ENCODE results near the gene GDI1. TPM values are rescaled to one million over a fixed set of nuclear protein-coding genes. Genes with fewer than 3 reads are reported as not detected.

The GDI1 gene
- total RNA-seq, 2 donors from 2014 or later: 120 to 165 TPM

GRCh38 chrX:154484255-154485149 is 47.5 kb downstream of the GDI1 start:
- ATAC-seq (replicated peaks): peak; percentile 61
- Mint-ChIP-seq H3K4me1 (peaks cover 8% of the 10 kb centered on the region), H3K27me3 (no peaks in the 10 kb centered on the region), H3K4me3 (peak overlapping the region; percentile 66), H3K9me3 (no peaks in the 10 kb centered on the region), H3K27ac (no peak overlapping the region), H3K36me3 (ENCODE audit: low read depth) (peaks cover 35% of the 10 kb centered on the region)

- ATAC-seq (replicated peaks): no peak
- H3K4me1 Mint-ChIP-seq: peaks cover 8% of the 10 kb centered on the region
- no peak overlapping the region for H3K27ac Mint-ChIP-seq
- peak overlapping the region; percentile 66 for H3K4me3 Mint-ChIP-seq
- H3K27me3 Mint-ChIP-seq: no peaks in the 10 kb centered on the region
- H3K9me3 Mint-ChIP-seq: no peaks in the 10 kb centered on the region
- H3K36me3 Mint-ChIP-seq (ENCODE audit: low read depth): peaks cover 35% of the 10 kb centered on the region
Observed at GRCh38 chrX:154485150-154486051, 48.4 kb downstream of the GDI1 start.

- Mint-ChIP-seq H3K4me3 (peak overlapping the region; percentile 66), H3K4me1 (peaks cover 8% of the 10 kb centered on the region), H3K27me3 (no peaks in the 10 kb centered on the region), H3K36me3 (ENCODE audit: low read depth) (peaks cover 35% of the 10 kb centered on the region), H3K27ac (no peak overlapping the region), H3K9me3 (no peaks in the 10 kb centered on the region)
- ATAC-seq (replicated peaks): no peak
Observed at GRCh38 chrX:154486052-154486395, 49.1 kb downstream of the GDI1 start.

GRCh38 chrX:154486396-154487207 is 49.6 kb downstream of the GDI1 start, which contains the start of gene UBL4A:
UBL4A (minus strand) TSS chrX:154486615; CDS start chrX:154486584, 31 bp downstream.
- Mint-ChIP-seq H3K4me3 (peak within 1 kb of the TSS; percentile 66), H3K27ac (no peak within 1 kb of the TSS), H3K36me3 (ENCODE audit: low read depth) (peaks cover 35% of the 10 kb centered on the region), H3K9me3 (no peaks in the 10 kb centered on the region), H3K4me1 (peaks cover 8% of the 10 kb centered on the region), H3K27me3 (no peaks in the 10 kb centered on the region)
- peak; percentile 27 for ATAC-seq (replicated peaks)

- Mint-ChIP-seq H3K27ac (no peak overlapping the region), H3K4me1 (peaks cover 3% of the 10 kb centered on the region), H3K4me3 (peak overlapping the region; percentile 64), H3K36me3 (ENCODE audit: low read depth) (peaks cover 35% of the 10 kb centered on the region), H3K27me3 (no peaks in the 10 kb centered on the region), H3K9me3 (no peaks in the 10 kb centered on the region)
- no peak for ATAC-seq (replicated peaks)
Observed at GRCh38 chrX:154487518-154488290, 50.8 kb downstream of the GDI1 start.

- H3K4me1 Mint-ChIP-seq: peaks cover 3% of the 10 kb centered on the region
- no peak overlapping the region for H3K27ac Mint-ChIP-seq
- no peak for ATAC-seq (replicated peaks)
- peak overlapping the region; percentile 91 for H3K4me3 Mint-ChIP-seq
- no peaks in the 10 kb centered on the region for H3K27me3 Mint-ChIP-seq
- no peaks in the 10 kb centered on the region for H3K9me3 Mint-ChIP-seq
- peaks cover 32% of the 10 kb centered on the region for H3K36me3 Mint-ChIP-seq (ENCODE audit: low read depth)
Observed at GRCh38 chrX:154488336-154489075, 51.6 kb downstream of the GDI1 start.

GRCh38 chrX:154489182-154489581 is 52.2 kb downstream of the GDI1 start:
- Mint-ChIP-seq H3K4me3 (peak overlapping the region; percentile 91), H3K9me3 (no peaks in the 10 kb centered on the region), H3K36me3 (ENCODE audit: low read depth) (peaks cover 25% of the 10 kb centered on the region), H3K27ac (no peak overlapping the region), H3K4me1 (peaks cover 3% of the 10 kb centered on the region), H3K27me3 (no peaks in the 10 kb centered on the region)
- no peak for ATAC-seq (replicated peaks)

- no peaks in the 10 kb centered on the region for H3K27me3 Mint-ChIP-seq
- peaks cover 3% of the 10 kb centered on the region for H3K4me1 Mint-ChIP-seq
- peak overlapping the region; percentile 91 for H3K4me3 Mint-ChIP-seq
- peak overlapping the region; percentile 88 for H3K27ac Mint-ChIP-seq
- H3K9me3 Mint-ChIP-seq: no peaks in the 10 kb centered on the region
- H3K36me3 Mint-ChIP-seq (ENCODE audit: low read depth): peaks cover 17% of the 10 kb centered on the region
- ATAC-seq (replicated peaks): peak; percentile 24
Observed at GRCh38 chrX:154490021-154490413, 53.1 kb downstream of the GDI1 start.

GRCh38 chrX:154490414-154491083 is 53.6 kb downstream of the GDI1 start, which contains the start of gene SLC10A3:
SLC10A3 (minus strand) TSS chrX:154490629; CDS start chrX:154488940, 1,689 bp downstream.
- Mint-ChIP-seq H3K9me3 (no peaks in the 10 kb centered on the region), H3K27me3 (no peaks in the 10 kb centered on the region), H3K27ac (peak within 1 kb of the TSS; percentile 88), H3K4me3 (peak within 1 kb of the TSS; percentile 91), H3K36me3 (ENCODE audit: low read depth) (peaks cover 12% of the 10 kb centered on the region), H3K4me1 (peaks cover 3% of the 10 kb centered on the region)
- peak; percentile 94 for ATAC-seq (replicated peaks)

Other genes with a start within 250 kb of the GDI1 start
- not detected for gene OPN1MW2, start 217.4 kb upstream of the GDI1 start, total RNA-seq
- not detected for gene OPN1MW3, start 179.6 kb upstream of the GDI1 start, total RNA-seq
- not detected for gene TEX28, start 142.0 kb upstream of the GDI1 start, total RNA-seq
- 1 to 10 TPM in 1 of 2 donors, under 1 TPM in 1; 0.54 to 2.1 TPM for gene TKTL1, start 141.4 kb upstream of the GDI1 start, total RNA-seq
- gene FLNA, start 62.5 kb upstream of the GDI1 start, total RNA-seq: 1,000 to 10,000 TPM; 1,274 to 1,383 TPM
- 10 to 100 TPM; 86.5 to 87.5 TPM for gene EMD, start 57.9 kb upstream of the GDI1 start, total RNA-seq
- 1,000 to 10,000 TPM; 1,604 to 1,651 TPM for gene RPL10, start 38.8 kb upstream of the GDI1 start, total RNA-seq
- 10 to 100 TPM; 13.9 to 16.7 TPM for gene DNASE1L1, start 27.9 kb upstream of the GDI1 start, total RNA-seq
- 10 to 100 TPM; 39.3 to 40.8 TPM for gene TAFAZZIN, start 25.6 kb upstream of the GDI1 start, total RNA-seq
- 10 to 100 TPM; 39.9 to 42.1 TPM for gene ATP6AP1, start 8.5 kb upstream of the GDI1 start, total RNA-seq
- gene FAM50A, start 7.0 kb downstream of the GDI1 start, total RNA-seq: 10 to 100 TPM; 49.3 to 71.4 TPM
- 10 to 100 TPM; 63.2 to 67.8 TPM for gene PLXNA3, start 21.1 kb downstream of the GDI1 start, total RNA-seq
- 10 to 100 TPM; 37.4 to 47.9 TPM for gene LAGE3, start 42.1 kb downstream of the GDI1 start, total RNA-seq
- gene UBL4A, start 49.5 kb downstream of the GDI1 start, total RNA-seq: 10 to 100 TPM; 37.2 to 53.4 TPM
- gene SLC10A3, start 53.5 kb downstream of the GDI1 start, total RNA-seq: 10 to 100 TPM; 17.3 to 24.8 TPM
- gene FAM3A, start 79.1 kb downstream of the GDI1 start, total RNA-seq: 10 to 100 TPM; 24.5 to 25.4 TPM
- gene G6PD, start 109.7 kb downstream of the GDI1 start, total RNA-seq: 10 to 100 TPM; 48.1 to 78.3 TPM
- gene IKBKG, start 110.5 kb downstream of the GDI1 start, total RNA-seq: 10 to 100 TPM; 26.1 to 39.6 TPM
- not detected for gene CTAG1A, start 148.0 kb downstream of the GDI1 start, total RNA-seq
- gene CTAG1B, start 182.1 kb downstream of the GDI1 start, total RNA-seq: not detected
- not detected for gene CTAG2, start 216.4 kb downstream of the GDI1 start, total RNA-seq